Activated CD4-positive, alpha-beta T cell treated with anti-CD3 and anti-CD28 coated beads, Interleukin-2, Interleukin-6, amounts not matched to agents 100 ng/mL and 50 ng/mL, durations not matched to agents 16 hours and 8 hours (primary cell): Measurements from ENCODE around the gene RBBP5.
"Not testable (repeated sequence)": the region's sequence is repeated elsewhere in the genome, so short reads cannot be mapped to it uniquely, and the experiment has no call there.

Source experiments
- DNase-seq: peaks from one replicate; pipeline ENCODE4 v3.0.0-alpha.2; 2020

RBBP5 gene

DNA sequence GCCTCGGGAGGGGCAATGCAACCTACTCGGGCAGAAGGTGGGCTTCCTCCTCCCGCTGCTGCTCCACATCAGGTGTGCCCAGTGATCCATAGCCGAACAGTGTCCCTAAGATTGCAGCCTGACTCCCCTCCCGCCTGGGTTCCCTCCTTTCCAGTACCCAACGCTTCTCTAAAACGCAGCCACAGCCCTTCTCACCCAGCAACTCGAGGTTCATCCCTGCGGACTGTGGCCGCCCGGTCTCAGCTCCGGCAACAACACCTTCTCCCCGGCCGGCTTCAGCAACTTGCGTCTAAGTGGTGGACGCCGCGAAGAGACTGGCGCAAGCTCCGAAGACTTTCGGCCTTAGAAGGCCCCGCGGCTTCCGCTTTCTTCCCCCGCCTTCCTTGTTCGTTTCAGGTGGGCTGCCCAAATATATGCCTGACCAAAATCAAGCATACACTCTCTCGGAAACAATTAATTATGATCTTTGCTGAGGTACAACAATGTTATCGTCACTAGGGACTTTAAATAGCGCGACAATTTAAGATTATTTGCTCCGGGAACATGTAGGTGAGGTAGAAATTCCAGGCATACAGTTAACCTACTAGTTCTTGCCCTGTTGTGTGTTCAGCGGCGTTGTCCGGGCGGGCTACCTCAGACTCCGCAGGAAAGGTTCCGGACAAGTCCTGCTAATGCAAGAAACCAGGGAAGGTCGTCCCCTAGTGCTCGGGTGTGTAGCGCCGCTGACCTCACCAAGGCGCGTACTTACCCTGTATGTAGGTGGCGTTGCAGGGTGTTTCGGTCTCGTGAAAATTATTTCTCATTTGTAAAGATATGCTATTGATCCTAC is at the start of gene RBBP5:
Gene RBBP5 (minus strand): TSS at position 319 of the 829 bp plus-strand sequence. CDS start 105 bp downstream, at position 214.
- peak; percentile 98 for DNase-seq

GRCh38 chr1:205171369-205171768 is 49.6 kb upstream of the RBBP5 start:
- no peak for DNase-seq

- no peak for DNase-seq
Observed at GRCh38 chr1:205170532-205171269, 48.9 kb upstream of the RBBP5 start.

- no peak for DNase-seq
Observed at GRCh38 chr1:205169248-205169647, 47.5 kb upstream of the RBBP5 start.

DNA sequence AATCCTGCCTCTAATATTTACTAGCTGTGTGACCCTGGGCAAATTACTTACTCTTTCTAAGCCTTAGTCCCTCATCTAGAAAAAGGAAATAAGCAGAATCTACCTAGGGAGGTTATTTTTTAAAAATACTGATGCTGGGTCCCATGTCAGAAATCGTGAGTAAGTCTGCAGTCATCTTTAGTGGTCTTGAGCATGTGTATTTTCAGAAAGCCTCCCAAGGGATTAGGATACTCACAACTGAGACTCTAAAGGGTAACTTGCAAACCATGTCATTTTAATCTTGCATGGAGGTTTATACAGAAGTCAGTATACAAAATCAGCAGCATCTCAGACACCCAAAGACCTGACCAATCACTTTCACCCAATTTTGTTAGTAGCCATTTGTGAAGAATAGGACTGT is 46.5 kb upstream of the RBBP5 start:
- no peak for DNase-seq

- DNase-seq: no peak
Observed at GRCh38 chr1:205162301-205162700, 40.5 kb upstream of the RBBP5 start.

GRCh38 chr1:205161076-205161475 is 39.3 kb upstream of the RBBP5 start:
- no peak for DNase-seq

DNA sequence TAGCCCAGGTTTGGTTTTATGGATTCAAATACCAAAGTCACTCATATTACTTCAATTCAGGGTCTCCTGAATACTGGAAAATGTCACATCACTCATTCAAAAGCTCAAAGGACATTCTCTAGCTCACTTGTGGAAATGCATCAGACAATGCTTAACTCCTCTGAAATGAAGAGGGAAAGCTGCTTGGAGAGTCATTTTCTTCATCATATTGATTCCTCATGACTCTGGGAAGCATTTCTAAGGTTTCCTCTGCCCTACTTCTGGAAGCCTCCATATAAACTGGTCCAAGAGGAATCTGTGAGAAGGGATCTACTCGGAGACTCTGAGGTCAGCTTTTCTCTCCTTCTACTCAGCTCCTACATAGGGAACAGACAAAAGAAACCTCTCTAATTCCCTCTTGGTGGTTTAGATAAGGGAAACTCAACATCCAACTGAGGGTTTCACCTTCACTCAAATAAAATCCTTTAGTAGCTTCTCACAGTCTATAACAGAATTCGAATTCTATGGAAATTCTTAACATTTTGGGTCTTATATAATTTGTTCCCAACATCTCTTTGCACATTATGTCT is 36.4 kb upstream of the RBBP5 start:
- DNase-seq: no peak

- not testable (repeated sequence) for DNase-seq
Observed at GRCh38 chr1:205155665-205156377, 34.0 kb upstream of the RBBP5 start.

DNA sequence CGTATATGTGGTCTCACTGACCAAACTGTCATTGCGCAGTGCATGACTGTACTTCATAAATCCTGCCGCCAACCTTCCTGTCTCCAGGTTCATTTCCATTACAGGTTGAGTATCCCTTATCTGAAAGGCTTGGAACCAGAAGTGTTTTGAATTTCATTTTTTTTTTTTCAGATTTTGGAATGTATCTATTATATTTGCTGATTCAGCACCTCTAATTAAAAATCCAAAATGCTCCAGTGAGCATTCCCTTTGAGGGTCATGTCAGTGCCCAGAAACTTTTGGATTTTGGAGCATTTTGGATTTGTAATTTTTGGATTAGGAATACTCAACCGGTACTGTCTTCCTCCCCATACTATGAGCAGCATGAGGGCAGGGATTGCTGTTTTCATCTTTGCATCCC is 30.7 kb upstream of the RBBP5 start:
- no peak for DNase-seq

- DNase-seq: no peak
Observed at GRCh38 chr1:205150651-205151428, 29.1 kb upstream of the RBBP5 start.

DNA sequence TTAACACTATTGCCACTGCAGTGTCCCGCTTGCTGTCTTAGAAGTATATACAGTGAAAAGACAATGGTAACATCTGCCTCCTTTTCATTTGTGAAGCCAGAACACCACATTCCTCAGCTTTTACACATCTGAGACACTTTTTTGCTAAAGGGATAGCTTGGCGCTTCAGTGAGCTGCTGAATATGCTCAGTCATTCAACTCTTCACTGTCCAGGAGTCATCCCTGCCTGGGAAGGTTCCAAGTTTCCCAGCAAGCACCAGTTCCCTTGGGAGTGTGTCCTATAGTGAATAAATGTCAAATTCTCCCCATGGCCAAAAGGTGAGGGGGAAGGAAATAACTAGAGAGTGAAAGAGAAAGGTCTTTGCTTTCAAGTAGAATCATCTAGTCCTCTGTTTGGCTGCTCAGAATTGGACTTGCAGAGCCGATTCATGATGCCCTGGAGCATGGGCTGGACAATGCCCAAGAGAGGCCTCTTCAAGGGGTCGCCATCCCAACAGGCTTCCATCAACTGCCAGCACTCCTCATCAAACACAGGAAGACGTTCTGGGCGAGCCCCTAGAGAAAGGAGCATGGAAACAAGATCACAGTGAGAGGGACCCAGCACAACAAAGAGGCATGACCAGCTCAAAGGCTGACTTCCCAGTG is 25.5 kb upstream of the RBBP5 start:
- DNase-seq: no peak

GRCh38 chr1:205144751-205145150 is 23.0 kb upstream of the RBBP5 start:
- no peak for DNase-seq

DNA sequence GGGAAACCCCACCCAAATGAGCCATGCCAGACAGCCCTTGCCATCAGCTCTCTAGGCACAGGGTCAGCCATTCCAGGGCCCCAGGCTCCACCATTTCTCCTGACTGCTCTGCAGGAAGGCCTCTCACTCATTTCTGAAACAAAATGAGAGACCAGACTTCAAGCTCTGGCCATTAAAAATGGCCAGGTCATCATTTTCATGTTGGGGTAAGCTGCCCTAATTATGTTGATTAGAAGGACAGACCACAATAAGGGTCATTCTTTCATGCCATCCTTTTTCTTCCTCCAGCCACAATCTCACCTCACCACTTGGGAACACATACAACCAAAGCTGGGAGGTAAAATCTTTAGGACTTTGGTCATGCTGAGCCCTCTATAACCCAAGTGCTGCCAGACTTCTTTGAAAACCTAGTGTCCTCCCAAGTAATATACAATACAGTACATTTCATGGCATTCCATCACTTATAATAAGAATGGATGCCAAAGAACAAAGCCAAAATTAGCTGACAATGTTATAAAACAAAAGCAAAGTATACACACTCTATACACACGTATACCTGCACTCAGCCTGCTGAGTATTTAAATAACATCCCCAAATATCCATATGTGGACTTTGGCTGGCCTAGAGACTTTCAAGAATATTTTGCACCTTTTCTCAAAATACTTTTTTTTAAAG is 22.4 kb upstream of the RBBP5 start:
- DNase-seq: no peak

DNA sequence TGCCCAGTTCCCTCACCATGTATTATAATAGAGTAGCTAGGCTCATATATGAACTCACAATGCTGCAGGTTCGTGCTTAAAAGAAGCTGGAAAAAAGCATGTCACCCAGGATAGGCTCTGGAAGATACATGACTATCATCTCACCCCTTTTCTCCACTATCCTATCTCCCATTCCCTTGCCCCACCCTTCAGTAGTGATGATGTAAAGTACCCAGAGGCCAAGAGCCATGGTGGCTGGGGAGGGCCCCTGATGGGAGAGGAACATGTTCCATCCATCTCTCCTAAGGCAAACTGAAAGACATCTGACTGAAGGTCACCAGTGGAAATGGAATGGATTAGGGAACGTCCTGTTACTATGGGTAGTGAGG is 20.3 kb upstream of the RBBP5 start:
- no peak for DNase-seq

DNA sequence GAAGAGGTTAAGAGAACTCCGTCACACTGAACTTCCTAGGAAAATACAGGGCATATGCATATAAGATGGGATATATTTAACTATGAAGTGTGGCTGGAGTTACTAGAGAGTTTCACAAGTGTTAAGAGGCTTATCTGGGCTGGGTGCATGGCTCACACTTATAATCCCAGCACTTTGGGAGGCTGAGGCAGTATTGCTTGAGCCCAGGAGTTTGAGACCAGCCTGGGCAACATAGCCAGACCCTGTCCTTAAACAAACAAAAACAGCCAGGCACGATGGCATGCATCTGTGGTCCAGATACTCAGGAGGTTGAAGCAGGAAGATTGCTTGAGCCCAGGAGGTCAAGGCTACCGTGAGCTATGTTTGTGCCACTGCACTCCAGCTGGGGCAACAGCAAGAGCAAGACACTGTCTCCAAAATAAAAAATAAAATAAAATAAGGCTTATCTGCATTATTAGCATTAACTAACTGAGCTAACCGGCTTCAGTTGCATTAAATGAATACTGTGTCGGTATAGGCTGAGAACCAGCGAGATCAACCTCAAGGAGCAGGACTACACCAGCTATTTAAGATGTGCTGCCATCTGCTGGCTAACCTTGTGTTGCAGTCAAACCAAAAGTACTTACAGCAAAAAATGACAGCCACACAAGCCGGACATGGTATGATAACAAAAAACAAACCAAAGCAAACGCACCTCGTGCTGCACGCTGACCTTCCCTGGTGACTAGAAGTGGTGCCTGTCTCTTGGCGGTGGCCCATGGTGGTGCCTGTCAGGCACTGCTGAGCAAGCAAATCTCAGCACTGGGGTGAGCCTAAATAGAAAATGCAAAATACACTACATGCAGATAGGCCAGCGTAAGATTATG is 19.7 kb upstream of the RBBP5 start:
- peak; percentile 81 for DNase-seq

DNA sequence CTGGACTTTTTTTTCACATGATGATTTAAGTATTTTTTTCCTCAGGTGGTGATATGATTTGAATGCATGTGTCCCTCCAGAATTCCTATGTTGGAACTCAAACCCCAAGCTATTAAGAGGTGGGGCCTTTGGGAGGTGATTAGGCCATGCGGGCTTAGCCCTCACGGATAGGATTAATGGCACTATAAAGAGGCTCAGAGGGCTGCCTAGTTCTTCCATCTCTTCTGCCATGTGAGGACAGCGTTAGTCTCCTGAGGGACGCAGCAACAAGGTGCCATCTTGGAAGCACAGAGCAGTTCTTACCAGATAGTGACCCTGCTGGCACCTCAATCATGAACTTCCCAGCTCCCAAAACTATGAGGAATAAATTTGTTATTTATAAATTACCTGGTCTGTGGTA is 18.3 kb upstream of the RBBP5 start:
- DNase-seq: no peak

DNA sequence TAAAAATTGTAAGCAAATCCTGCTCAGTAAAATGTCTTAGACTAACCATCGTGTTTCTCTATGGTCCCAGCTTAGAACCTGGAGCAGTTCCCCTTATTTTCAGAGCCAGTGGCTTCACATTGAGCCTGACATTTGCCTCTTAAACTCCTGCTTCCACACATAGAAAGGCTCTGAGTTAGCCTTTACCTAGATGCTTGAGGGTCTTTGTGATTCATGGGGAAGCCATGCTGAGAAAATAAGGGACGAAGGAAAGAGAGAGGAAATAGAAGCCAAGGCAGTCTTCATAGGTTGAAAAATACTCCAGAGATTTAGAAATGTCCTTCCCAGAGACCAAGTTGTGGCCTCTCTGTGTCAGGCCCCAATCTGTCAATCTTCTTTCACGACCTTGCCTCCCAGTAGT is 16.1 kb upstream of the RBBP5 start:
- no peak for DNase-seq

DNA sequence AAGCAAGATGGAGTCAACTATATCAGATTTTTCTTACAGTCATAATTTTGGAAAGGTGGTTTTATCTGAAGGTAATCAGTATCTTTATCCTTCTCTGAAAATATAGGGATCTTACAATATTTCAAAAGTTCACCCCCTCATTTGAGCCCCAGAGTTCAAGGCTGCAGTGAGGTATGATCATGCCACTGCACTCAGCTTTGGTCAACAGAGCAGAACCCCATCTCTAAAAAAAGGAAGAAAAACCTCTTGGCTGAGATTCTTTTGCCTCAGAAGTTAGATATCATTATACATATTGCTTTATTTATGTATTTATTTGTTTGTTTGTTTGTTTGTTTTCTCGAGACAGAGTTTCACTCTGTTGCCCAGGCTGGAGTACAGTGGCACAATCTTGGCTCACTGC is 11.5 kb upstream of the RBBP5 start:
- no peak for DNase-seq

GRCh38 chr1:205129447-205130029 is 7.8 kb upstream of the RBBP5 start:
- no peak for DNase-seq
